Measurements from ENCODE around the gene CIDEB.

CIDEB gene

DNA sequence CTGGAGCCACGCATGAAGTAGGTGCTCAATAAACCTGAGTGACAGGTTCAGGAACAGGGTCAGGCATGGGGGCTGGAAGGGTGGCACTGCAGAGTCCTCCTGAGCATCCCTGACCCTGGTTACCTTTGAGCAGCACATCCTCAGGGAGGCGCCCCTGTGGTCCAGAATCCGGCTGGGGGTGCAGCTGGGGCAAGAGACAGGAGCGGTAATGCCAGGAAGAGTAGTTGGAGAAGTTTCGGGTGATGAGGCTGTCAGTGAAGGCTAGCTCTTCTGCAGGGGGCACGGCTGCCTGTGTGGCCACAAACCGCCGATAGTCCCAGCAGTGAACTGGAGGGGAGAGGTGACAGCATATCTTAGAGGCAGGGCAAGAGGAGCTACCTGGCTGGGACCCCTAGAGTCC, 38.4 kb downstream of the CIDEB start:
- DNase-seq (ENCODE audit: low spot score) = no peak

DNA sequence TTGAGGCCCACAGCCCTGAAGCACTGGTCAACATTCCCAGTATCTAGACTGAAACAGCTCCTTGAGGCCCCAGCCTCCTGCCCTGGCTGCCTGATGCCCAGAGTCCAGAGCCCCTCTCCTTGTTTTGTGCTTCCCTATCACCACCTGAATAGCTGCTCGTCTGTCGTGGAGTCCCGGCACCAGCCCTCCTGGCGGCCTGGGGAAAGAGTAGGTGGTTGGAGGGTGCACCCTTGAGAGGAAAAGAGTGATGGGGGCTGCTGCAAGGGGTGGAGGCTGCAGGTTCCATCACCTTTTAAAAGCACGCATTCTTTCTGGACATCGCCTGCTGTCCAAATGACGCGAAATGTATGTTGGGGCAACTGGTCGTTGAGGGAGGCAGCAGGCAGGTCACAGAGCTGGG, 39.6 kb downstream of the CIDEB start:
- no peak for DNase-seq (ENCODE audit: low spot score)

DNA sequence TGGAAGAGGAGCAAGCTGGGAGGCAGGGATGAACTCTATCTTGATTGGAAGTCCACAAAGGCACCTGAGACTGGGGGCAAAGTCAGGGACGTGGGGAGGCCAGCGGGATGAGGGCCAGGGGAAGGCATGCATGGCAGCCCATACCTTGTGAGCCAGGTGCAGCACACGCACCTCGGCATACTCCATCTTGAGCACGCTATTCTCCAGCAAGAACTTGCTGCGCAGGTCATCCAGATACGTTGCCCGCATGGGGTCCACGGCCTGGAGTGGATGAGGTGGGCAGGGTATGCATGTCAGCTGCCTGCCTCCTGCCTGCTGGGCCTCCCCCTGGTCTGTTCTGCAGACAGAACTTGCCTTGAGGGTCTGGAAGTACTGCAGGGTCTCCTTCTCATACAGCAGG, 40.3 kb downstream of the CIDEB start:
- DNase-seq (ENCODE audit: low spot score) = no peak

DNA sequence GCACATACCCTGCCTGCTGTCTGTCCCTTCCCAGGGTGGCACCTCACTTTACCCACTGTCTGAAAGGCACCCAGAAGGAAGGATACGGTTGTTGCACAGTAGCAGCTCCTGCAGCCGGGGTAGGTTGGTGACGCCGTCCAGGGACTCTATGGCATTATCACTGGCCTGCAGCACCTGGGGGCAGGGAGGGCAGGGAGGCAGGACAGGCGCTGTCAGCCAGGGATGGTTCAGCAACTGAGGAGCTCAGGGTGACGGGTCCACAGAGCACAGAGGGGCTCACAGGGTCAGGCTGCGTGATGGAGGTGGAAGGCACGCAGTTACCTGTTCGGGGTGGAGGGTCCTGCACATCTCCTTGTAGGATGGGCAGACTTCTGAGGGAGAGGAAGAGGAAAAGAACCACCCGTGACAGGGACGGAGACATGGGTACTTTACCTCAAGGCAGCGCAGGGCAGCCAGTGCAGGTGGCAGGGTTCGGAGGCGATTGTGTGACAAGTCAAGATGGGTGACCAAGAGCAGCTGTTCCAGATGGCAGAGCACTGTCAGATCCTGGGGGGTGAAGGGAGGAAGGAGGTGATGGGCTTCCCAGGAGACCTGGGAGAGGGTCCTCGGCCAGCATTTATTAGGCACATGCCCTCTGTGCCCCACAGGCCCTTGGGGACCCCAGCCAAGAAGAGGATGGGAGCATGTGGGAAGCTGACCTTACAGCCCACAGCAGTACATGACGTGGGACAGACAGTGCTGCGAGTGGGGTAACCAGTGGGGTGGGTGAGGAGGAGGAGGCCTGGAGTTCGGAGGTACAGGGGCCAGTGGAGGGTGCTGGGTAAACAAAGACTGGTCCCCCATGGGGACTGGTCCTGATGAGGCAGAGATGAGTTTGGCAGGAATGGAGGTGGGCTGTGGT, 41.2 kb downstream of the CIDEB start:
- DNase-seq (ENCODE audit: low spot score) = no peak

DNA sequence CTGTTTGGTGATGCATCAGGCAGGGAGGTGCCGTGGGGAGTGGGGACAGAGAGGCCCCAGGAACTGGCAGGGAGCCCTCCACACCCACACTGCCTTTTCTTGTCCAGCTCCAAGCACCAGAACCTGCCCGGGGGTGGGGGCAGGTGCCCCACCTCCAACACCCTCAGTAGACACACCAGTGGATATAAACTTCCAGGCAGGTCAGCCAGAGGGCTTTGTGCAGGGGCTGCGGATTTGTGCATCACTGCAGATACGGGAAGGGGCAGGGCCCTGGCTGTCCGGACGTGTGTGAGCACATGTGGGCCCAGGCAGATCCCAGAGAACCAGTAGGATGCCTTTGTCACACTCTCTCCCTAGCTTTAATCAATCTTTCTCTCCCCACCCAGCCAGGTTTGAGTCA, 43.5 kb downstream of the CIDEB start:
- no peak for DNase-seq (ENCODE audit: low spot score)

DNA sequence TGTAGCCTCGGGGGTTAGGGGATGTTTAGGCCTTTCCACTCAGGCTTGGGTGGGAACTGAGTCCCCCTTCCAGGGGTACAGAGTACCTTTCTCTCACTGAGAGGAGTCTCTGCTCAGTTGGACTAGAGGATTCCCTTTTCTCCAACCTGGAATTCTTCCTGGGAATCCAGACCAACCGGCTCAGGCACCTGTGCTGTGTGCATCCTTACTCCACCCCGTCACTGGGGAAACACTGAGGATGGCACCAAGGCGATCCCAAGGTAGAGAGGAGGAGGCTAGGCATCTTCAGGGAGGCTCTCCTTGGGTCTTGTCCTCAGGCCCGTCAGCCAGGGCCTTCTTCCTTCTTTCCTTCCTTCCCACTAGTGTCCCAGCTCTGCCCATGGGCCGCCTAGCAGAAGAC, 43.9 kb downstream of the CIDEB start:
- DNase-seq (ENCODE audit: low spot score) = no peak

DNA sequence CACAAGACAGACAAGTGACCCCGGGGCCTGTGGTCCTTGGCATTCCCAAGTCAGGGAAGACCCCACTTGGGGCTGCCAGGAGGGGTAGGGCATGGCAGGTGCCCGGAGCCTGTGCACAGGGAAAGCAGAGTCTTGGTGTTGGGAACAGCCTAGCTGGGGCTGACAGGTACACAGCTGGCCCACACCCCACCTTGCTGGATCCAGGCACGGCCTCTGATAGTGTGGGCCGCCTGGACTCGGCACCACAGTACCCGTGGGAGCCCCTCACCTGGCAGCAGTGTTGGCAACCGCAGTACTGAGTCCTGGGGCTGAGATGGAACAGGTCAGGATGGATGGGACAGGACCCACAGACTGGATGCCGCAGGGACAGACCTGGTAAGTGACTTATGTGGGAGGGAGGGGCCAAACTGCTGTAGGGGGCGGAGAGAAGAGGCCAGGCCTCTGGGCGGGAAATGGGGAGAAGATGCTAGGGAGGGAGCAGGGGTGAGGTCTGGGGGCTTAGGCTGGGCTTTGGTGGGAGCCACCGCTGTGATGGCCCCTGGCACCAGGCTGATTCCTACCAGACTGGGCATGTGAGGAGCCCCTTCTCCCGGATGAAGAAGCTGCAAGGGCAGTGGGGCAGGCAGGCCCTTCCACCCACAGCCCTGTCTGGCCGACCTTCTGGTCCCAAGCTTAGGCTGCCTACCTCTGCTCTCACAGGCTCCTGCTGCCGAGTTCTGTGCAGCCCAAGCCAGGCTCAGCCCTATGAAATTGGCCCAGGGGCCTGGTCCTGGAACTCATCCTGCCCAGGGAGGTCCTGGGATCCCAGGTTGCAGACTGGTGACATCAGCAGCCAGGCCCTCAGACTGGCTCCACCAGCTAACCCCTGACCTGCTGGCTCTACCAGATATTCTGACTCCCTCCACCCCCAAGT, 44.7 kb downstream of the CIDEB start, which contains the start of gene TGM1:
Gene TGM1 (minus strand): TSS at position 357 of the 913 bp plus-strand sequence. CDS start 825 bp downstream, outside the sequence.
- no peak for DNase-seq (ENCODE audit: low spot score)

DNA sequence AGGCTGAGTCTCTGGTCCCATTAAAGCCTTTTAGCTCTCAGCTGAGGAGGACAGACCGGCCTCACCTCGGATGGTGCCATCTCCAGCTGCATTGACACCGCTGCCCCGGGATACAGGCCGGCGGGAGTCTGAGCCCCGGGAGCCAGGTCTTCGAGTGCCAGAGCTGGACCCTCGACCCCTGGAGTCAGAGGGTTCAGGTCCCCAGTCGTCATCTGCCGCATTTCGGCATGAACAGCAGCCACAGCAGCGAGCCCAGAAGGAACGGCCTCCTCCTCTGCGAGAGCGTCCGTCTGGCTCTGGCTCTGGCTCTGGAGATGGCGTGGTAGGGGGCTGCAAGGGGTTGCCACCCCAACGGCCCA, 45.8 kb downstream of the CIDEB start:
- no peak for DNase-seq (ENCODE audit: low spot score)

DNA sequence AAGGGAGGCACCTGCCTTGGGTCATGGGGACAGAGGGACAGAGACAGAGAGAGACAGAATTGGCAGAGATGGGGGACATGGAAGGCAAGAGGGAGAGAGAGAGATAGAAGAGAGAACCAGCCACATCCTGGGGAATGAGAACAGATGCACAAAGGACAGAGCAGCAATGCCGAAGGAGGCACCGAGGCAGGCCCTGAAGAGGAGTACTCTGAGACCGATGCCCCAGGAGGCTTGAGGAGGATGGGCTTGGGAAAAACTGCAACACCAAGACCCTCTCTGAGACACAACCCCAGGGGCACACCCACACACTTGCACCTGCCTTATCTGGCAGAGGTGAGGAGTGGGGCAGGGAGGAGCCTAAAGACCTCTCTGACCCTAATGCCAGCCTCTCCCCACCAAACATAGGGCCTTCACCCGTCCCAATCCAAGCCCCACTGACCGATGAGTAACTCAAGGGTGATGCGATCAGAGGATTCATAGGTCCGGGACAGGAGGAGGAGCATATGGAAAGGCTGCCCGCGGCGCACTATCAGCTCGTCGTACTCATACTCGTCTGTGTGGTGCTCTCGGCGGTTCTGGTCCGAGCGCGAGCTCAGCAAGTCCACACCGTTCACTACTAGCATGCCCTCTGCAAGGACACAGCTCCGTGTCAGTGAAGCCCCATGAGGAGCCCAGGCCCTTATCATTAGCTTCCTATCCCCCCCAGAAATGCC, 46.4 kb downstream of the CIDEB start:
- DNase-seq (ENCODE audit: low spot score) = no peak

DNA sequence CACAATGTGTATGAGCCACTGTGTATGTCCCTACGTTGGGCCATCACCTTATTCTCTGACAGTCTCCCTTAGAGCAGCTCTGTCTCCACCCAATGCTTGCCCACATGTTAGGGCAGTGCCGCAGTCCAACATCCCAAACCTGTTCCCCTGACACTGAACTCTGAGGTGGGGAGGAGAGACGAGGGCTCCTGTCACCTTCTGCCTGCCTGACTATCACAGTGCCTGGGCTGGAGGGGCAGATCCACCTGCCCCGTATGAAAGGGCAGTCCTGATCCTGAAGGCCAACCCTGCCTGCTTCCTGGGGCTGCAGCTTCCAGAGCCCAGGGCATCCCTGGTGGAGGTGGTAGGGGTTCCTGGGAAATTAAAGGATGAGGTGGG, 47.0 kb downstream of the CIDEB start:
- no peak for DNase-seq (ENCODE audit: low spot score)

DNA sequence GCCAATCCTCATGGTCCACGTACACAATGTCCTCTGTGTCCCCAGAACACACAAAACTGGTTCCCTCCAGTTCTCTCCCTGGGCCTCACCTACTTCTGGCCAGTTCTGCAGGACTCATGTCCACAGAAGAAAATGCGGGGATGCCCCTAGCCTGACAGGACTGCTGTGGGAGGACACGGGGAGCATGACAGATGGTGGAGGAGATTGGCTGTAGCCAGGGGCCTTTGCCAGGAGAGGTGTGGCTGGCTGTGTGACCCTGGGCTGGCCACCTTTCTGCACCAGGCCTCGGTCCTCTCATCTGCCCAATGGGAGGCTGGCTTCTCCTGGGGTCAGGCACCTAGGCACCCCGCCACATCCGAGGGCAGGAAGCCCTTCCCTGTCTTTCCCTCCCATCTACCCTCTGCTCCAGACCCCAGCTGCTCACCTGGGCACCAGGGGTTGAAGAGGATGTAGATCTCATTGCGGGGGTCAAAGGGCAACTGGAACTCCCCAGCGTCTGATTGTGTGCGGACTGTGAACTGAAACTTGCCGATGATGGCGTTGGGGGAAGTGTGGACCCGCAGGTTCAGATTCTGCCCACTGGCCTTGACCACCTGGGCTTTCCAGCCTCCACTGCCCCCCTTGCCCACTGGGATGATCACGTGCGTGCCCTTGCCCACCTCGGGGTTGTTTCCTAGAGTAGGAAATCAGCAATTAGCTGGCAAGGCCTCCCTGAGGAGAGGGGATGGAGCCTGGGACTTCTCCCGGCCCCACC, 47.6 kb downstream of the CIDEB start:
- DNase-seq (ENCODE audit: low spot score) = no peak

DNA sequence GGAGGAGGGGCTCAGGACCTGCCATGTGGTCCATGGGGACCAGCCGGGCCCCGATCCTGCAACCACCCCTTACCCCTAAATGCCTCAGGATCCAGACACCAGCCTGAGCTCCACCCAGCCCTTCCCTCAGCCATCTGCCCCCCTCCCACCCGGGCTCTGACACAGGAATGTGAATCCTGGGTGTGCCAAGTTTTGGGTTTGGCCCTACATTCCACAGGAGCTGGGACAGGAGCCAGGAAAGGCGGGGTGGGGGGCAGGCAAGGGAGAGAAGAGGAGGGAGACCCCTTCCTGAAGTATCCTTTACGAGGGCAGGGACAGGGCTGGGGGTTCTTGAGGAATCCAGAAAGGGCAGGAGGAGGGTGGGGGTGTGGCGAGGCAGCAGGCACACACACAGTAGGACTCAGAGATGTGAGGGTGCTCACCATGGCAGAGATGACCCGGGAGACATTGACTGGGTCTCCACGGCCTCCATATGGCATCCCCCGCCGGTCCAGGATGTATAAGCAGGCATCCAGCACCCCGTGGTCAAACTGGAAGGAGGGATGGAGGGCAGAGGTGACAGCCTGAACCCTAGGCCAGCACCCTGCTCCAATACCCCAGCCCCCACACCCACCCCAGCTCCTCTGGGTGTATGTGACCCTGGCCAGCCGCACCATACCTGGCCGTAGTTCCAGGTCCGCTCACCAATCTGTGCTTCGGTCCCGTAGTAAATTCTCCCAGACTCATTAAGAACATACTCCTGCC, 48.3 kb downstream of the CIDEB start:
- no peak for DNase-seq (ENCODE audit: low spot score)

DNA sequence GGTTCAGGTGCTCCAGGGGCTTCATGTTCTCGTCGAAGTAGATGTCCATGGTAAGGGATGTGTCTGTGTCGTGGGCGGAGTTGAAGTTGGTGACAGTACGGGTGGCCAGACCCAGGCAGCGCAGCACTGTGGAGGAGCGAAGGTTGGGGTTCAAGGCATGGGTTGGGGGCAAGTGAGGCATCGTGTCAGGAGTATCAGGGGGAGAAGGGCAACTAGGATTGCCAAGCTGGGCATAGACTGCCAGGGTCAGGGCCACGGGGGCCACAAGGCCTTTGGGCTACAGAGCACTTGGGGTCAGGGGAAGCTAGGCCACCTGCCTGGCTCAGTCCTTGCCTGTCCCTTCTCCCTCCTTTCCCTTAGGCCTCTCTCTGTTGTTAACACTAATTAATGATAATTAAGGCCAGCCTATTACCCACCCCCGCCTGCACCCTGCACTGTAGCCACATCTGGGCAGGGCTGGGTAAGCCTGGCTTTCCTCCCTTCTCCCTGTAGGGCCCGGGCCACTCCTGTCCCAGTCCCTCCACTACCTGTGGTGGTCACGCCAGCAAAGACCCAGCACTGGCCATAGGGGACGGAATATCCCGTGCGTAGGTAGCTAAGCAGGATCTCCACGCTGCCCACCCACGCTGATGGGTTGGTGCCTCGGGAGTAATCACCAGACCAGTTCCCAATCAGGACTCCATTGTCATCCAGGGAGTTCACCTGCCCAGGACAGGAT, 49.1 kb downstream of the CIDEB start:
- DNase-seq (ENCODE audit: low spot score) = no peak

DNA sequence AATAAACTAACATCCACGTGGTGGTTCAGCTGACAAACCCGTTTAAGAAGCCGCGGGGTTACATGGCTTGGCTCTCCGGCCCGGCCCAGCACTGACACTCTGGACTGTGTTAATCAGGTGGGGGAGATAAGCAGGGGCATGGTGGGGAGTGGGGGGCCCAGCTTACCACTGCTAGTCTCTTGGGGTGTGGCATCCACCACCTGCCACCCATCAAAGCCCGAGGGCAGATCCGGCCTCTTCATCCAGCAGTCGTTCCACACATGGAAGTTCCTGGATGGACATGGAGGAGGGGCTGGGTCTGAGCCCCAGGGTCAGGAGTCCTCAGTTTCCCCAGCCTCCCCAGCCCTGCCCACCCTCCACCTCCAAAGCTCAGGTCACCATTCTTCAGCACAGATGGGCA, 49.7 kb downstream of the CIDEB start:
- DNase-seq (ENCODE audit: low spot score) = no peak

DNA sequence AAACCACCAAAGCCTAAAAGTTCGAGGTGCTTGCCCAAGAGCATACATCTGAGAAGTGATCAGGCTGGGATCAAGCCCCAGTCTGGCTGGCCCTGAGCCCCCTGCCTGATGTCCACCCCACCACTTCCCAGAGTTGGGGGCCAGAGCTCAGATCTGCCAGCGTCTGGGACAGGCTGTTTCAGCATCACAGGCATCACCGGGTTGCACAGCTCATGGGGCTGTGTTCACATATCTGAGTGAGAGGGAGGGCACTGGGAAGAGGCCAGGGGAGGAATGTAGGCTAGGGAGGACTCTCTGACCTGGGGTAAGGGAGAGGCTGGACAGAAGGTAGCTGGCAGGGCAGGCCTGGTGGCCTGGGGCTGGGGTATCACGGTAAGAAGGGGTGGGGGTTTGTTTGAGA, 50.8 kb downstream of the CIDEB start:
- DNase-seq (ENCODE audit: low spot score) = no peak

DNA sequence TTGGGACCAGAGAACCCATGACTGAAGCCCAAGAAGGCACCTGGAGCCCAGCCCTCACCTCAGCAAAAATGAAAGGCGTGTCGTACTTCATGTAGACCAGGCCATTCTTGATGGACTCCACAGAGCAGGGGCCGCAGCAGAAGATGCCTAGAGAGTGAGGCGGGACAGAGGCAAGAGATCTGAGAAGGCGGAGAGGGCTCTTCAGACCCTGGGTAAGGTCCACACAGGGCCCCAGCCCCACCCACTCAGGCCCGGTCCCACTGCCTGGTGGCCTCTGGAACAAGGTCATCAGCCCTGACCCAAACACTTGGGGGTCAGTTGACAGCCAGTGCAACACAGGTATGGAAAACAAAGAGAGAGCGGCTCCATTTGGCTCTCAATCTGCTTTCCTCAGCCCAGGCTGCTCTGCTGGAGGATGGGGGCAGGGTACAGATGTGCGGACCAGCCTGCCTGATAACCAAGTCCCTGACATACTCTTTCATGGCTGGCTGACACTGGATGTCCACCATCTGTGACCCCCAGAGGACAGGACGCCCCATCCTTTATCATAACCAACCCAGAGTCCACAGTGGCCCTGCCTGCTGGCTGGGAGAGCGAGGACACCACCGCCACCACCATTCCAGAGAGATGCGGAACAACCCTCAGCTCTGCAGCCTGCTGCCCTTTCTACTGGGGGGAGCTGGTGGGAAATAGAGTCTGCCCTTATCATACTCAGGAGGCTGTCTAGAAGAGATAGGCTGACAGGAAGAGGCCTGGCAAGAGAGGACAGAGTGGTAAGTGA, 51.7 kb downstream of the CIDEB start:
- no peak for DNase-seq (ENCODE audit: low spot score)

DNA sequence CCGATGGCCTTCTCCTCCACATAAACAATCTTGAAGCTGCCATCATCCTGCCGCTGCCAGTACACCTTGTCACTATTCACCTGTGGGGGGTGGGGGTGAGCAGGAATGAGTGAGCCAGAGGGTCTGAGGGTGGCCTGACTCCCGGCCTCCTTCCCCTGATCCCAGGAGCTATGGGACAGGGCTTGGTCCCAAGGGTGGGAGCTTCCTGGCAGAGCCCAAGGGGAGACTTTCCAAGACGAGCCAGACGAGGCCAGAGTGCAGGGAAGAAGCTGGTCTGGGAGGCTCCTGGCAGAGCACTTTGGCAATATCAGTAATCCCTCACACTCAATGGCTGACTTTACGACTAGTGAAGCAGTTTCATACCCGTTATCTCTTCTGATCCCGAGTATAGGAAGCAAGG, 52.3 kb downstream of the CIDEB start:
- no peak for DNase-seq (ENCODE audit: low spot score)
